Stimulated activated CD8-positive, alpha-beta memory T cell treated with anti-CD3 and anti-CD28 coated beads, Interleukin-4, amount 100 ng/mL, for 1 hour (primary cell): ENCODE data around the gene KRTAP12-4.
"Not testable (repeated sequence)": the region's sequence is repeated elsewhere in the genome, so short reads cannot be mapped to it uniquely, and the experiment has no call there.

Source experiments
- DNase-seq, 2 donors: peaks; one replicate each; pipeline ENCODE4 v3.0.0-alpha.2; 2020; ENCODE audit warnings: low read depth in 2 of 2, low spot score in 1 of 2

The KRTAP12-4 gene

GRCh38 chr21:44654576-44655175 lies at the start of gene KRTAP12-4:
Gene KRTAP12-4 (minus strand): TSS chr21:44654659. CDS start chr21:44654614, 45 bp downstream.
- no peak for DNase-seq

- DNase-seq: no peak
Observed at GRCh38 chr21:44703731-44704635, 49.5 kb upstream of the KRTAP12-4 start.

GRCh38 chr21:44702973-44703730 lies 48.7 kb upstream of the KRTAP12-4 start:
- DNase-seq: no peak

GRCh38 chr21:44702111-44702972 lies 47.9 kb upstream of the KRTAP12-4 start:
- DNase-seq: no peak

DNA sequence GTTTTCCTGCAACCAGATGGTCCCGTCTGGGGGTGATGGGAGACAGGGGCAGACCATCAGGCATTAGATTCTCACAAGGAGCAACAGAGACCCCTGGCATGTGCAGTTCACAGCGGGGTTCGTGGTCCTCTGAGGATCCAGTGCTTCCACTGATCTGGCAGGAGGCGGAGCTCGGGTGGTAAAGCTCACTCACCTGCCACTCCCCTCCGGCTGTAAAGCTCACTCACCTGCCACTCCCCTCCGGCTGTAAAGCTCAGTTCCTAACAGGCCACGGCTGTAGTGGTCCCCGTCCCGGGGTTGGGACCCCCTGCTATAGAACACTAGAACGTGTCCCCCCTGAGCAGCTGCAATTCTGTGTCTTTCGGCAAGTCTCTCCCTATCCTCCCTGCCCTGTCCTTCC lies 47.1 kb upstream of the KRTAP12-4 start:
- DNase-seq: no peak

GRCh38 chr21:44701023-44701400 lies 46.6 kb upstream of the KRTAP12-4 start:
- no peak for DNase-seq

DNA sequence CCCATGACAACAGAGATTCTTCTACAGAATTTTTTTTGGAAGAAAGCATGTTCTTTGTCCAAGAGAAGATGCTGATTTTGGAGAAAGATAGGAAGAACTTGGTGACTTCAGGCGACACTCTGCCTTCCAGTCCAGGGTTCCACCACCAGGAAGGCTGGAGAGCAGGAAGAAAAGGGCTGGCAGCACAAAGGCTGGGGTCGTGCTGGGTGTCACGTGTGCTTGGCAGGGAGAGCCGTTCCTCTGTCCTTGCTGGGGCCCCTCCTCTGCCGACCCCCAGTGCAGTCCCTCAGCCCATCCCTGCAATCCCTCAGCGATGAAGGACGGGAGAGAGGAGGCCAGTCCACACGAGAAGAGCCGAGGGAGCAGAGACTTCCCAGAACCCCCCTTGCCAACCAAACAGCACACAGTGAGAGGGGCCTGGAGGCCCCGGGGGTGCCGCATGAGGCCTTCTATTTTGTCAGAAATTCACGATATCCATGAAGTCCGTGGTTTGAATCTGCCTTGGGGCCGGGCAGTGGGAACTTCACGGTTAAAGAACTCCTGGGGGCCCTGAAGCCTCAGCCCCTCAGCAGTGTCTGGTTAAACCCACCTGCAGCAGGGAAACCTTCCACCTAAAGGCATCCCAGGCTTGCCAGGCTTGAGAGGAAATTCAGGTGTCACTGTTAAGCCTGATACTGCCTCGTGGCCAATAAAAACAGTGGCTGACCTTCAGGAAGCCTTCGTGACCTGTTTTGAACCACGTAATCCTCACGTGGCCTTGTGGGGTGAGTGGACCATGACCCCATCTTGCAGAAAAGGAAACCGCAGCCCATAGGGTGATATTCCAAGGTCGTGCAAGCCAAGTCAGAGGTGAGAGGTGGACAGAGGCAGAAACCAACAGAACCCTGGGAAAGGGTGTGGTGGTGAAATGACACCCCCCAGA lies 45.9 kb upstream of the KRTAP12-4 start:
- no peak for DNase-seq

GRCh38 chr21:44699502-44700001 lies 45.1 kb upstream of the KRTAP12-4 start:
- no peak for DNase-seq

DNA sequence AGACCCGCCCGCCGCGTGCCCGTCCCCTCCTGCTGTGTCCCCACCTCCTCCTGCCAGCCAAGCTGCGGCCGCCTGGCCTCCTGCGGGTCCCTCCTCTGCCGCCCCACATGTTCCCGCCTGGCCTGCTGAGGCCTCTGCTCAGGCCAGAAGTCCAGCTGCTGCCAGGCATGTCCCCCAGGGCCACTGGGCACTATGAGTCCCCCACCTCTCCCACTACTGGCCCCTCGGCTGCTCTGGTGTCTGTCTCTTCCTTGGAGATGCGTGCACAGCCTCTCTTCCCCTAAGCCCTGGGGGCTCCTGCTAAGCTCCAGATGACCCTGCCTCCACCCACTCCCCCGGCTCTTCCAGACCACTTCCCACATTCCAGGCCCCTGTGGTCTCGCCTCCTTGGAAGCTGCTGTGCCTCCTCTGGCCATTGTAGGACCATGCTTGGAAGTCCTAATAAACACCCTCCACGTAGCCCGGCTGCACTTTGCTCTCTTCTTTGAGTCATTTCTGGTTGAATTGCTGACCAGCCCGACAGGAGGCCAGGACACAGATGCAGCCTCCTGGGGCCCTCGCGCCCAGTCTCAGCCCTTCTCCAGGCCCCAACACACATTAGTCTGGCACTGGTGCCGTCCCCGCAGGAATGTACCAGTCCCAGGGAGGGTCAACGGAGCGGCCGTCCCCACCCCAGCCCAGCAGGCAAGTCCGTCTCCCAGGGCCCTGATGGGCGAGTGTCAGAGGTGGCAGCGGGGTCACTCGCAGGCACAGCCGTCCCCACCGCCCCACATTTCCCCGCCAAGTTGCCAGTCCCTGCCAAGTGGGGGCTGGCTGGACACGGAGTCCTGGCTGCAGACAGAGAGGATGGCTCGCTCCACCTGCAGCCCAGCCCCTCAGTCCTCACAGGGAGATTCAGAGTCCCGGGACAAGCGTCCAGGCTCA lies 43.6 kb upstream of the KRTAP12-4 start:
- no peak for DNase-seq

DNA sequence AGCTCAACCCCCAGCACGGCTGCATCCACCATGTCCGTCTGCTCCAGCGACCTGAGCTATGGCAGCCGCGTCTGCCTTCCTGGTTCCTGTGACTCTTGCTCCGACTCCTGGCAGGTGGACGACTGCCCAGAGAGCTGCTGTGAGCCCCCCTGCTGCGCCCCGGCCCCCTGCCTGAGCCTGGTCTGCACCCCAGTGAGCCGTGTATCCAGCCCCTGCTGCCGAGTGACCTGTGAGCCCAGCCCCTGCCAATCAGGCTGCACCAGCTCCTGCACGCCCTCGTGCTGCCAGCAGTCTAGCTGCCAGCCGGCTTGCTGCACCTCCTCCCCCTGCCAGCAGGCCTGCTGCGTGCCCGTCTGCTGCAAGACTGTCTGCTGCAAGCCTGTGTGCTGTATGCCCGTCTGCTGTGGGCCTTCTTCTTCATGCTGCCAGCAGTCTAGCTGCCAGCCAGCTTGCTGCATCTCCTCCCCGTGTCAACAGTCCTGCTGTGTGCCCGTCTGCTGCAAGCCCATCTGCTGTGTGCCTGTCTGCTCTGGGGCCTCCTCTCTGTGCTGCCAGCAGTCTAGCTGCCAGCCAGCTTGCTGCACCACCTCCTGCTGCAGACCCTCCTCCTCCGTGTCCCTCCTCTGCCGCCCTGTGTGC lies 42.8 kb upstream of the KRTAP12-4 start, which contains the start of gene KRTAP10-12:
Gene KRTAP10-12, plus strand, starts transcription at position 1 of the 639 bp plus-strand sequence. Its CDS starts 30 bp downstream, at position 31.
- DNase-seq: not testable (repeated sequence)

GRCh38 chr21:44696572-44696971 lies 42.1 kb upstream of the KRTAP12-4 start:
- DNase-seq: no peak

GRCh38 chr21:44695641-44696040 lies 41.2 kb upstream of the KRTAP12-4 start:
- no peak for DNase-seq

GRCh38 chr21:44695184-44695583 lies 40.7 kb upstream of the KRTAP12-4 start:
- DNase-seq: no peak

DNA sequence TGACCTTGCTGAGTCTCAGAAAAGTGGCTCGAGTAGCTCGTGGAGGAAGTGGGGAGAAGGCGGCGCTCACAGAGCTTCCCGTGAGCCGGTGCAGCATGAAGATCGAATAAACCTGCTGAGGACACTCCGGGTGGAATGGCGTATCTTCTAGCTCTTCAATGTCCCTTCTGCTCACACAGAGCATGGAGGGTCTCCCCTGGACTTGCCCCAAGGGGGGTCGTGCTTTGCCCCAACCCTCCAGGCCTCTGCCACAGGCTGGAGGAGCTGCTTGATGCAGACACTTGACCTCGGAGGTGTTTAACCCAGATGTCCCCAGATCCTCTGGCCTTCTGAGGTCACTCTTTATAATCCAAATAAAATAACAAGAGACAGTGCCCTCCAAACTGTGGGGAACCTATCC lies 40.3 kb upstream of the KRTAP12-4 start:
- no peak for DNase-seq

DNA sequence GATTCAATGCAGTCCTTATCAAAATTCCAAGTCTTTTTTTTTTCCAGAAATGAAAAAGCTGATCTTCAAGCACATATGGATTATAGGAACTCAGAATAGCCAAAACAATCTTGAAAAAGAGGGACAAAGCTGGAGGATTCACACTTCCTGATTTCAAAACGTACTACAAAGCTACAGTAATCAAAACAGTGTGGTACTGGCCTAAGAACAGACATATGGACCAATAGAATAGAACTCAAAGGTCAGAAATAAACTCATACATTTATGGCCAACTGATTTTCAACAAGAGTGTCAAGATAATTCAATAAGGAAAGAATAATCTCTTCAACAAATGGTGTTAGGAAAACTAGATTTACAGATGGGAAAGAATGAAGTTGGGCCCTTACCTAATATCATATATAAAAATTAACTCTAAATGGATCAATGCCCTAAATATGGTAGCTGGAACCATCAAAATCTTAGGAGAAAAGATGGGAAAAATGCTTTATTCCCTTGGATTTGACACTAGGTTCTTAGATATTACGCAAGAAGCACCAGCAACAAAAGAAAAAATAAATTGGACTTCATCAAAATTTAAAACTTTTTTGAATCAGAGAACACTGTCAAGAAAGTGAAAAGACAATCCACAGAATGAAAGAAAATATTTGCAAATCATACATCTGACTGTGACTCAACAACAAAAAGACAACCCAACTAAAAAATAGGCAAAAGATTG lies 38.5 kb upstream of the KRTAP12-4 start:
- DNase-seq: no peak

GRCh38 chr21:44691686-44692085 lies 37.2 kb upstream of the KRTAP12-4 start:
- DNase-seq: no peak

DNA sequence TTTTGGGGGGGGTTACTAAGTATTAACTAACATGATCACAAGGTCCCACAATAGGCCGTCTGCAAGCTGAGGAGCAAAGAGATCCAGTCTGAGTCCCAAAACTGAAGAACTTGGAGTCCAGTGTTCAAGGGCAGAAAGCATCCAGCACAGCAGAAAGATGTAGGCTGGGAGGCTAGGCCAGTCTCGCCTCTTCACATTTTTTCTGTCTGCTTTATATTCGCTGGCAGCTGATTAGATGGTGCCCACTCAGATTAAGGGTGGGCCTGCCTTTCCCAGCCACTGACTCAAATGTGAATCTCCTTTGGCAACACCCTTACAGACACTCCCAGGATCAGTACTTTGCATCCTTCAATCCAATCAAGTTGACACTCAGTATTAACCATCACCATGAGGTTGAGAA lies 35.3 kb upstream of the KRTAP12-4 start:
- DNase-seq: not testable (repeated sequence)
